CD4-positive, alpha-beta T cell treated with Interferon alpha-2 for 1 hour (primary cell): ENCODE data around the gene MRPL47.

Experiments
- DNase-seq, 2 donors: peaks; one replicate each; pipeline ENCODE4 v3.0.0-alpha.2; 2020 to 2022

MRPL47 gene

DNA sequence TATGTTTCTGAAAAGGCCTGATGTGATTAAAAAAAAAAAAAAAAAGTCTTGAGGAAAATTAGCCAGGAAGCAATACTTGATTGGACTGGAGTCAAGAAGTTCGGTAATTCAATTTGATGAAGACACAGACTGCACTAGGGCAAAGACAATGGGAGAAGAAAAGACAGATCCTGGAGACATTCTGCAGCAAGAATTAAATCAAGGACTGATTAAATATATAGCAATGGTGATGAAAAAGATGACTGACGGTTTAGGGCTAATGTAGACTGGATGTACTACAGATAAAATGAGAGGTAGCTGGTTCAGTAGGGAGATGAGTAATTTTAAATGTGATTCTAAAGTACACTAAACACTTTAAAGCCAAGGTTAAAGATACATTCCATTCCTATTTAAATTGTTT lies 13.8 kb downstream of the MRPL47 start:
- no peak for DNase-seq

DNA sequence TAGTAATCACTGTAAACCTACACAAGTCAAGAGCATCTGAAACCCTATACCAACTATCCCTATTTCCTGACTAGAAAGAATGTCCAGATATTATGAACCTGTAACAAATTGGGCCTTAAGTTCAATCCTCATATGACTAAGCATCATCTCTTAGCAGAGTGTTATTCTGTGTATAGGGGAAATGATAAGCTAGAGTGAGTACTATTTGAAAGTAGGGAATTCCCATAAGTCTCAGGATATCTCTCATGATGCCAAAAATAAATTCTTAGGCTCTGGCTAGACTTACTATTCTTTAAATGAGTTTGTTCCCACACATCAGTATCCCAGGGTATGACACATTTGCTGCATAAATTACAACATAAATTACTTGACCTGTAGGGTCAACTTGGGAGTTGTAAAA lies 15.3 kb downstream of the MRPL47 start:
- no peak for DNase-seq

- DNase-seq = no peak
Measured at GRCh38 chr3:179580992-179581391, 23.4 kb downstream of the MRPL47 start.

DNA sequence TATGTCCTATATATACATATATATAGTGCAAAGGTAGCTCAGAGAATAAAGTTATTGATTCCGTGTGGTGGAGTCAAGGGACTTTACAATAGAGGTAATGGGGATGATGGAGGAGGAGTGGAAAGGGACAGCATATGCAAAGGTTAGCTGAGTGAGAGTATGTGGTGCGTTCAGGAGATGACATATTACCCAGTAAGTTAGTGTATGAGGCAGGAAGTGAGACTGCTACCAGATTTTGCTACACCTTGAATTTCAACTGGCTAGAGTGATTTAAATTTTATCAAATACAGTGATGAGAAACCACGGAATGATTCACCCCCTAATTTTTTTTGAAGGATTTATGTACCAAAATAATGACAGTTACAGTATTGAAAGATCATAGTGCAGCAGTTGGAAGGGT lies 38.9 kb downstream of the MRPL47 start:
- DNase-seq = peak in 1 of 2 donors; percentile 2

DNA sequence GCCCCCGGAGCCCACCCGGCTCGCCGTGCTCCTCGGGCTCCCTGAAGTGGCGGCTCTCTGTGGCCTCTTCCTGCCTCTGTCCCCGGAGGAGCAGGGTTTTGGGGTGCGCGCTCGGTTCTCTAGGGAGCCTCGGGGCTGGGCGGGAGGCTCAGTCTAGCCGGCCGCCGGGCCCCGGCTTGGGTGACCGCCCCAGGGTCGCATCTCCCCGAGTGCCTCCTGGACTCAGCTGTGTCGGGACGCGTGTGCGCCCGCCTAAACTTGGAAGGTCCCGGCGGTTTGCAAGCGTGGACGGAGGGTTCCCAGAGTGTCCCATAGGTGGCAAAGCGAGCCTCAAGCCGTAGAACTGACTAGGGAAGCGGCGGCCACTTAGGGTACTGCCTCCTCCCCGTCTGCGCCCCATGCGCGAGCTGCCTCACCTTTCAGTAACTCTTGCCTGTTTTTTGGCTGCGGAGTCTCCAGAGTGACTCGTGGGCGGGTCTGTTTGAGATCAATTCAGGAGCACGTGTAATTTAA lies 41.1 kb downstream of the MRPL47 start:
- DNase-seq = peak; percentile 63 to 67

- peak; percentile 98 to 99 for DNase-seq
Measured at GRCh38 chr3:179562591-179563270, 41.7 kb downstream of the MRPL47 start, which contains the start of gene ACTL6A. TSS of gene ACTL6A (plus strand) at chr3:179562926. CDS start at chr3:179563093, 167 bp downstream.

DNA sequence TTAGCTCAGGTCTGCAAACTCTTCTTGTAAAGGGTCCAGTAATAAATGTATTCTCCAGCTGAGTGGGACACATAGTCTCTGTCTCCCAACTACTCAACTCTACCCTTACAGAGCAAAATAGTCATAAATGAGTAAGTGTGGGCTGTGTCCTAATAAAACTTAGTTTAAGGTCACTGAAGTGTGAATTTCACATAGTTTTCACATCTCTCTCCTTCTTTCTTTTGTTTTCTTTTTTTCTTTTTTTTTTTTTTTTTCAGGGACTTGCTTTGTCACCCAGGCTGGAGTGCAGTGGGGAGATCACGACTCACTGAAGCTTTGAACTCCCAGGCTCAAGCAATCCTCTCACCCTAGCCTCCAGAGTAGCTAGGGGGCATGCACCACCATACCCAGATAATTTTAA lies 43.6 kb downstream of the MRPL47 start:
- no peak for DNase-seq

DNA sequence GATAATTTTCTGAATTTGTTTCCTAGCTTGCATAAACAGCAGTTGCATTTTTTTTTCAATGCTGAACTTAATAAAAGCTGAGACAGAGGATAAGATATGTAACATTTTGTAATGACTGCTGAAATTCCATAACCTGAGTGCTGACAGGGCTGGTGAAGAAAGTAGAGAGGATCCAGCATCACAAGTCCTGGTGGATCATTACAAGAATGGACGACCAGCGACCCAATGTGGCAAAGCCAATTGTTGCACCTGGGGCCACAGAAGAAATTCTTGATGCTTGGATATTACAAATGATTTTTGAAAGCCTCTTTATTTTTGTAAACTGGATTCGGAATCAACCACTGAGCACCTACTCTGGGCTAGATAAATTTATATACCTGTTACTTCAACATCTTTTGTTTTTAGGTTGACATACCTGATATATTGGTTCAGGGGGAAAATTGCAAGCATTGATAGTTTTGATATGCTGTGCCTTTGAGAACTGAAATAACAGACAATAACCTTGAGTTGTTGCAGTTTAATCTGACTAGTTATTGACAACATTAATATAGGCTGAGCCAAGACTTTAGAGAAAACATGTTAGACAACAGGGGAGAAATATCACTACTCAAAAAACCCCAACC lies 45.6 kb downstream of the MRPL47 start:
- DNase-seq = peak; percentile 50 to 55

- no peak for DNase-seq
Measured at GRCh38 chr3:179551349-179552105, 52.9 kb downstream of the MRPL47 start.

GRCh38 chr3:179546814-179547241 lies 57.6 kb downstream of the MRPL47 start:
- DNase-seq = no peak

DNA sequence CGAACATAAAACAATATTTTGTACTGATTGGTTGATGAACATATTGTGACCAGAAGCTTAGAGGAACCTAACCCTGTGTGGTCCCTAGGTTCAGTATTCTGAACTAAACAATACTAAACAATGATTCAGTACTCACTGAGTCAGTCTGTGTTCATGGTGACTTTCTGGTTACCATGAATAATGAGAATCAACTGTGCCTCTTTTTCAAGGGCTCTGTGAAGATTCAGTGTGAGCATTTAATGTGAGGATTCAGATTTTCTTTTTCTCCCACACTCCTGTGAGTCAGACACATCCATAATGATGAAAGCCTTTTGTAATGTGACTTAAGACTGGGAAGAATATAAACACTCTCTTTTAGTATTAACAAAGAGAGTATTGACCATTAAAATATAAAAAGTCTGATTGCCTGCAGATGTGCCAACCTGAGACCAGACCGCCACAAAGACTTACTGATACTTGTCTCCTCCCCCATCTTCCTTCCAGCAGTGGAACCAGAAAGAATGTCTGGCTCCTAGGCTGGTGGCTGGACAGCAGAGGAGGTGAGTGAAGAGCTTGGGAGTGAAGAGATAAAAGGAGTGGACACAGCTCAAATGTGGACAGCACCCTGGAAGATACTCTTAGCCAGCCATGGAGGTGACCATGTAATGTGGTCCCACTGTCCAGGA lies 59.3 kb downstream of the MRPL47 start:
- no peak for DNase-seq

DNA sequence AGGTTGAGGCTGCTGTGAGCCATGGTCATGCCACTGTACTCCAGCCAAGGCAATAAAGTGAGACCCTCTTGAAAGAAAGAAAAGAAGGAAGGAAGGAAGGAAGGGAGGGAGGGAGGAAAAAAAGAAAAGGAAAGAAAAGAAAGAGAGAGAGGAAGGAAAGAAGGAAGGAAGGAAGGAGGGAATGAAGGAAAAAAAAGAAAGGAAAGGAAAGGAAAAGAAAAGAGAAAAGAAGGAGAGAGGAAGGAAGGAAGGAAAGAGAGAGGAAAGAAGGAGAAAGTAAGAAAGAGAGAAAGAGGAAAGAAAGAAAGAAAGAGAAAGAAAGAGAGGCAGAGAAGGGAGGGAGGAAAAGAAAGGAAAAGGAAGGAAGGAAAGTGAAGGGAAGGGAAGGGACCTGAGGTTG lies 62.1 kb downstream of the MRPL47 start:
- DNase-seq = no peak

GRCh38 chr3:179541596-179541995 lies 62.8 kb downstream of the MRPL47 start:
- DNase-seq = no peak

- DNase-seq = no peak
Measured at GRCh38 chr3:179541094-179541493, 63.3 kb downstream of the MRPL47 start.
